ACHN (cell line): Measurements from ENCODE around the gene PDXK.

Experiments used
- DNase-seq: peaks from one replicate; pipeline ENCODE4 v3.0.0-alpha.2; 2015
- in situ Hi-C: cut with HindIII; loops from 2 replicates; pipeline ENCODE4 v1.10.0; 2017; ENCODE audit warnings: low sequenced_read_pairs, low pct_ligation_motif_present, low pct_unique_long_range_greater_than_20kb

PDXK gene

GRCh38 chr21:43792406-43792805, 73.5 kb downstream of the PDXK start:
- in situ Hi-C loops, result no loop called here
- DNase-seq, result no peak

- in situ Hi-C loops, result no loop called here
- no peak for DNase-seq
Observed at GRCh38 chr21:43793243-43793642, 74.3 kb downstream of the PDXK start.

- in situ Hi-C loops, result no loop called here
- DNase-seq, result no peak
Observed at GRCh38 chr21:43794311-43794710, 75.4 kb downstream of the PDXK start.

- DNase-seq, result no peak
- in situ Hi-C loops, result no loop called here
Observed at GRCh38 chr21:43794857-43795256, 75.9 kb downstream of the PDXK start.

GRCh38 chr21:43797415-43797814, 78.5 kb downstream of the PDXK start:
- in situ Hi-C loops, result no loop called here
- no peak for DNase-seq

- DNase-seq, result no peak
- in situ Hi-C loops, result no loop called here
Observed at GRCh38 chr21:43797925-43798715, 79.2 kb downstream of the PDXK start.

- in situ Hi-C loops, result no loop called here
- DNase-seq, result no peak
Observed at GRCh38 chr21:43799301-43799840, 80.4 kb downstream of the PDXK start.

- no peak for DNase-seq
- in situ Hi-C loops, result no loop called here
Observed at GRCh38 chr21:43800124-43800523, 81.2 kb downstream of the PDXK start.

- DNase-seq, result no peak
- in situ Hi-C loops, result no loop called here
Observed at GRCh38 chr21:43800566-43800965, 81.6 kb downstream of the PDXK start.

GRCh38 chr21:43801006-43801783, 82.3 kb downstream of the PDXK start:
- no peak for DNase-seq
- in situ Hi-C loops, result no loop called here

GRCh38 chr21:43802713-43803313, 83.9 kb downstream of the PDXK start:
- DNase-seq, result no peak
- in situ Hi-C loops, result no loop called here

GRCh38 chr21:43803558-43804300, 84.8 kb downstream of the PDXK start:
- in situ Hi-C loops, result no loop called here
- DNase-seq, result no peak

- DNase-seq, result no peak
- in situ Hi-C loops, result no loop called here
Observed at GRCh38 chr21:43805275-43805800, 86.4 kb downstream of the PDXK start.

- in situ Hi-C loops, result no loop called here
- DNase-seq, result no peak
Observed at GRCh38 chr21:43806017-43806710, 87.2 kb downstream of the PDXK start.

GRCh38 chr21:43808367-43808766, 89.4 kb downstream of the PDXK start:
- in situ Hi-C loops, result no loop called here
- DNase-seq, result no peak

- DNase-seq, result no peak
- in situ Hi-C loops, result no loop called here
Observed at GRCh38 chr21:43808832-43809251, 89.9 kb downstream of the PDXK start.

- DNase-seq, result no peak
- in situ Hi-C loops, result no loop called here
Observed at GRCh38 chr21:43809346-43809799, 90.4 kb downstream of the PDXK start.
